Stimulated activated CD8-positive, alpha-beta memory T cell treated with anti-CD3 and anti-CD28 coated beads, Interleukin-12 subunit alpha, Interleukin-12 subunit beta, amount 100 ng/mL, for 24 hours (primary cell): ENCODE measurements around the gene CAPN15.
"Not testable (repeated sequence)": the region's sequence is repeated elsewhere in the genome, so short reads cannot be mapped to it uniquely, and the experiment has no call there.

Experiments
- DNase-seq: peaks from one replicate; pipeline ENCODE4 v3.0.0-alpha.2; 2020; ENCODE audit errors: extremely low read depth

CAPN15 gene

GRCh38 chr16:507527-507926, 20.0 kb upstream of the CAPN15 start:
- not testable (repeated sequence) for DNase-seq

GRCh38 chr16:507996-508395, 19.5 kb upstream of the CAPN15 start:
- no peak for DNase-seq

GRCh38 chr16:508884-509736, 18.4 kb upstream of the CAPN15 start:
- DNase-seq = no peak

DNA sequence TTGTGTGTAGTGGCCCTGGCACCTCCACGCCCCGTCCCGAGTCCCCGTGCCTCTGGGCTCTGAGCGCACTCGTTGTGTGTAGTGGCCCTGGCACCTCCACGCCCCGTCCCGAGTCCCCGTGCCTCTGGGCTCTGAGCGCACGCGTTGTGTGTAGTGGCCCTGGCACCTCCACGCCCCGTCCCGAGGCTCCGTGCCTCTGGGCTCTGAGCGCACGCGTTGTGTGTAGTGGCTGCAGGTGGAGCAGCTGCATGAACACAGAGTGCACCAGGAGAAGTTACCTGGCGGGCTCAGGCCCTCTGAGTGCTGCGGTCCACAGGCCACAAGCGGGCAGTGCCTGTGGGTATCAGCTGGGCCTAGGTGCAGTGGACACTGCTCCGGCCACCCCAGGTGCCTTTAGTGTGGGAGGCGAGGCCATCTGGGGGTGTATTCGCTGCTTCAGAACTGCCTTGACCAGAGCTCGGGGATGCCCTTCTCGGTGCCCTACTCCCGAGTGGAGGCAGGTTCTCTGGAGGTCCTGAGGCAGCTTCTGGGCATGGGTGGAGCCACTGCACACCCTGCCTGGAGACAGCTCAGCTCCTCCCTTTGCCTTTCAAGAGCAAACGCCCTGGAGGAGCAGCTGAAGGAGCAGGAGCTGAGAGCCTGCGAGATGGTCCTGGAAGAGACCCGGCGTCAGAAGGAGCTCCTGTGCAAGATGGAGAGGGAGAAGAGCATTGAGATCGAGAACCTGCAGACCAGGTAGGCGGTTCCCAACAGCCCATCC, 17.3 kb upstream of the CAPN15 start:
- no peak for DNase-seq

- no peak for DNase-seq
These were observed 14.7 kb upstream of the CAPN15 start for GRCh38 chr16:512802-513201.

DNA sequence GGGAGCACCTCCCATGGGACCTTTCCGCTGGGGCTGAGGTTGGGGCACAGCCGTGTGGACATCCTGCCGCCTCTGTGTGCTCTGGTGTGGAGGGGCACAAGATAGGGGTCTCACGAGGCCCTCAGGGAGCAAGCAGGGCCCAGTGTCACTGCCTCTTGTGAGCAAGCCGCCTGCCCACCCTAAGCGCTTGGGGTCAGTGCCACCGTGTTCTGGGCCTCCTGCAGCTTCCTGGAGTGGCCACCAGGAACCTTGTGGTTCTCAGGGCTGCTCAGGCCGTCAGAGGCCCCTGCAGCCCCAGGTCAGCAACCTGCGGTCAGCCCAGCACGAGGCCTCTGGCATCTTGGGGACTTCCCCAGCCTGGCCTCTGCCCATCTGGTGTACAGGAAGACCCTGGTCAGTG, 13.6 kb upstream of the CAPN15 start:
- DNase-seq = no peak

DNA sequence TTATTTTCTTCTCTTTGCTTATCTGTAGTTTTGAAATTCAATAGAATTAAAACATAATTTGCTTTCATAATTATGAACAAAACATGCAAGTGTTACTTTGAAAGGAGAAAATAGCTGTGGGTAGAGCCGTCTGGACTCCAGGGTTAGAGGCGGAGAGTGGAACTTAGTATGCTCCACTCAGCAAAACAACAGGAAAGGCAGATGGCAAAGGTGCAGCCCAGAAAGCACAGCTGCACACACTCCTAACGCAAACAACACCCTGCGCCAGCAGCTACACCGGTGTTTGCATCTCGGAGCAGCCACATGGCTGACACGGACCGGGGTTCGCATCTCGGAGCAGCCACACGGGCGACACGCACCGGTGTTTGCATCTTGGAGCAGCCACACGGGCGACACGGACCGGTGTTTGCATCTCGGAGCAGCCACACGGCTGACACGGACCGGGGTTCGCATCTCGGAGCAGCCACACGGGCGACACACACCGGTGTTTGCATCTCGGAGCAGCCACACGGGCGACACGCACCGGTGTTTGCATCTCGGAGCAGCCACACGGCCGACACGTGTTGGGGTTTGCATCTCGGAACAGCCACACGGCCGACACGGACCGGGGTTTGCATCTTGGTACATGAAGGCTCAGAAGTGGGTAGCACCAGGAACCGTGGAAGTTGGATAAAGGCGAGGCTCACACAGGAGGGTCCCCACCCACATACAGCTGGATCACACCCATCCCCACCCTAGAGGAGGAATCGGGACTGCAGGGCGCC, 12.2 kb upstream of the CAPN15 start:
- no peak for DNase-seq

DNA sequence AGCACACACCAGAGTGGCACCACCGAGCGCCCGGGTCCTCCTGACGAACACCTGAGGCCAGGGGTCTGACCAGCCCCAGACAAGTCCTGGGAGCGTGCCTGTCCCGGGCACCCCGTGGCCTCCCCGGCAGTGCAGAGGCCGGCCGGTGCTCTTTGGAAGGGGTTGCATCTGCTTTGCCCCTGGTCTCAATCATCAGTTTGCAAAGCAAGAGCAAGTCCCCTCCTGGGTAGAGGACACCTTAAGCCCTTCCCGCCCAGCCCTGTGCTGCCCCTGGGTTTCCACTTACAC, 11.6 kb upstream of the CAPN15 start:
- DNase-seq = no peak

- DNase-seq = no peak
These were observed 11.2 kb upstream of the CAPN15 start for GRCh38 chr16:516301-516700.

DNA sequence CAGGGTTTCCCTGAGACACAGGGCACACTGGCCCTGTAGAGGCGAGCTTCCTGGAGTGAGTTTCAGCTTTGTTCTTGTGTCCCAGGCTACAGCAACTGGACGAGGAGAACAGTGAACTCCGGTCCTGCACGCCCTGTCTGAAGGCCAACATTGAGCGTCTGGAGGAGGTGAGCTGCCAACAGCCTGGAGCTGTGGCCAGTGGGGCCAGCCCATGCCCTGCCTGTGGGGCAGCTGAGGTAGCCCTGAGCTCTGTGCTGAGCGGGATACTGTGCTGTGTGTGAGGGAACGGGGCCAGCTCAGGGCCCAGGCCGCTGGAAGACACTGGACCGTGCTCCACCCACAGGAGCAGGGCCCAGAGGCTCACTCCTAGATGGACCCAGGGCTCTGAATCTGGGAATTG, 8.7 kb upstream of the CAPN15 start:
- DNase-seq = no peak

DNA sequence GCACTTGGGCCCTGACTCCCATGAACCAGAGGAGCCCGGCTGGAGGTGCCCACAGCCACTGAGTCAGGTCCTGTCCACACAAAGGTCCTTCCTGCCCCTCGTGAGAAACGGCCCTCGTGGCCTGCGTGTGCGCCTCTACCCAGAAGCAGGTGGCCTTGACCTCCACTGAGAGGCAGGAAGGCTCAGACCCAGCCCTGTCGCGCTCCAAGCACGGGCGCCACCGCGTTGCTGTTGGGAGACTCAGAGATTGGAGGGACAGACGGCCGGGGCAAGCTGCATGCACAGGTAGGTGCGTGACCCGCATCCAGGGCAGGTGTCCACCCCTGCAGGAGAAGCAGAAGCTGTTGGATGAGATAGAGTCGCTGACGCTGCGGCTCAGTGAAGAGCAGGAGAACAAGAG, 8.1 kb upstream of the CAPN15 start:
- no peak for DNase-seq

DNA sequence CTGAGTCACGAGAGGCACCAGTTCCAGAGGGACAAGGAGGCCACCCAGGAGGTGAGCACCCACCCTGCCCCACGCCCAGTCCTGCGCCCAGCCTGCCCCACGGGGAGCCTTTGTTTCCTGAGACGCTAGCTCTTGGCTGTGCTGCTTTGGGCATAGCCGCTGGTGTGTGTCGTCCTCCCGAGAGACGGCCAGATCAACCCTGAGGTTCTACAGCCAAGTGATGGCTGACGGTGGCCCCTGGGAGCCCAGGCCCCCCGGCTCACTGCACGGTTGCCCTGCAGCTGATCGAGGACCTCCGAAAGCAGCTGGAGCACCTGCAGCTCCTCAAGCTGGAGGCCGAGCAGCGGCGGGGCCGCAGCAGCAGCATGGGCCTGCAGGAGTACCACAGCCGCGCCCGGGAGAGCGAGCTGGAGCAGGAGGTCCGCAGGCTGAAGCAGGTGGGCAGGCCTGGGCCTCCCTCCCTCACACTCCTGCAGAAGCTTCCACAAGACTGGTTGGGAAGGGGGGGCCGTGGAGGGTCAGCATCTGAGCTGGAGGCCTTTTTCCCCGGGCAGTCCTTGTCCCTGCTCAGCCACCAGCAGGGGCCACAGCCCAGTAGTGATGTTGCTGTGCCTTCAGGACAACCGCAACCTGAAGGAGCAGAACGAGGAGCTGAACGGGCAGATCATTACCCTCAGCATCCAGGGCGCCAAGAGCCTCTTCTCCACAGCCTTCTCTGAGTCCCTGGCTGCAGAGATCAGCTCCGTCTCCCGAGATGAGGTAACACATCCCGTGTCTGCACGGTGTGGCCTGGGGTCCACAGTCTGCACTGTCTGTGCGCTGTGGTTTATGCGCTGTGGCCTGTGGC, 7.4 kb upstream of the CAPN15 start:
- no peak for DNase-seq

DNA sequence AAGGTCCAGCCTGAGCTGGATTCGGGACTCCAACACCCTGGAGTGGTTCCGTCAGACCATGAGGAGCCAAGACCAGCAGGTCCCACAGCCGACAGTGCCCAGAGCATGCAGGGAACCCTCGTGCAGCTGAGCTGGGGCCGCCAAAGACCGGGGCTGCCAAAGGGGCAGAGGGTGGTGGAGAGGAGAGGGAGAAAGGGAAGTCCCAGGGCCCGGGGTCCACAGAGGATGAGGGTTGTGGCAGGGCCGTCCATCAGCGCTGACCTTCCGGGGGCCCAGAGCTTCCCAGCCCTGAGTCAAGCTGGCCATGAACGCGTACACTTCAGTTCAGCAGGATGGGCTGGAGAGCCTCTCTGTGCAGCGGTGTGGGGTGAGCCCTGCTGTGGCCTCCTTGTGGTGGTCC, 6.7 kb upstream of the CAPN15 start:
- DNase-seq = no peak

DNA sequence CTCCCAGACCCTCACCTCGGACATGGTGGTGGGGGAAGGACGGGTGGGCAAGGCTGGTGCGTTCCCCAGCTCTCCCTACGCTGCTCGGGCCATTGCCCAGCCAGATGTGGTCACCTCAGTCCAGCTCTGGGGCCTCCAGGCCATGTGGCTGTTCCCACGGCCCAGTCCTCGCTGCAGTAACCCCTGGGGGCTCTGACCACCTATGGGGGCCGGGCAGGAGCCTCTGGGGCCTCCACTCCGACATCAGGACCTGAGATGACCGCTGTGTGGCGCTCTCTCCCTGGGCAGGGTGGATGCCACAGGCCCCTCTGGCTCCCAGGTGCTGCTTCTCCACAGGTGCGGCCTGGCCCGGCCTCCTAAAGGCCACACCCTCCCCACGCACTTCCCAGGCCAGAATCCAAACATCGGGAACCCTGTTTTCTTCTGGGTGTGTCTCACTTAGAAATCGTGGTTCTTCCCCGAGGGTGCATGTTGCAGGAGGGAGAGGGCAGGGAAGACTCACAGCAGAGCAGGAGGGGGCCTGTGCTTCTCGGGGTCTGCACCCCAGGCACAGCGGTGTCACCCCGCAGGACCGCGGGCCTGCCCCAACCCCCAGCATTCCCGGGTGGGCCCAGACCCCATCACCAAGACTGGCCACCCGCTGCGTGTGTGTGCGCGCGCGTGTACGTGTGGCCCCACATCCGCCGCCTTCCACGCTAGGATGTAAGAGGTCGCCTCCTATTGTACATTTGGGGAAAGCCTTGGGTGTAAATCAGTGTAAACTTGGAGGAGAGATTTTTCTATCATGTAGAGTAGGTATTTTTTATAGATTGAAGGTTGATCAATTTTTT, 5.9 kb upstream of the CAPN15 start:
- DNase-seq = no peak

DNA sequence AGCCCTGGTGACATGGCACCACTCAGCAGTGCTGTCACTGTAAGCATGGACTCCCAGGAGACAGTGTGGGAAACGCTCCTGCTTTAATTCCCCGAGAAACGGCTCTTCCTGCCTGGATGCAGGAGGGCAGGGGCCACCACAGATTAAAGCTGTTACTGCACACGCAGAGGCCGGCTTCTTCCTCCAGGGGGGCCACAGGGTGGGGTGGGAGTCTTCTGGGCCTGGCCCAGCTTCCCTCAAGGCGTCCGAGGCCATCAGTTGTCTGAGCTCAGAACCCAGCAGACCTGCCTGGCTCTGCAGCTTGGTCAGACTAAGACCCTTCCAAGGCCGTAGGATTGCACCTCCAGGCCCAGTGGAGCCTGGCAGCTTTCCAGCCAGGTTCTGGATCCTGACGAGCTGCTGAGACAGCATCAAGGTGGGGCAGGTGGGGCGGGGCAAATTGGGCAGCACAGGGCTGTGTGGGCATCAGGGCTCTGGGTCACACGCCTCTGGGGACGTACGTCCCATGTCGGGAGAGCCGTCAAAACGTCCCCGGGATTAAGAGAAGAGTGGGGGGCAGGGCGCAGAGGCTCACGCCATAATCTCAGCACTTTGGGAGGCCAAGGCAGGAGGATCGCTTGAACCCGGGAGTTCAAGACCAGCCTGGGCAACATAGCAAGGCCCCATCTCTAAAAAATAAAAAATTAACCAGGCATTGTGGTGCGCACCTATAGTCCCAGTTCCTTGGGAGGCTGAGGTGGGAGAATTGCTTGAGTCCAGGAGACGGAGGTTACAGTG, 5.0 kb upstream of the CAPN15 start:
- no peak for DNase-seq

GRCh38 chr16:523097-523741, 4.3 kb upstream of the CAPN15 start:
- no peak for DNase-seq

- DNase-seq = no peak
These were observed 3.1 kb upstream of the CAPN15 start for GRCh38 chr16:524274-525040.

- DNase-seq = no peak
These were observed 2.4 kb upstream of the CAPN15 start for GRCh38 chr16:525123-525519.
